Uterus (tissue), 2 donors: ENCODE data around the gene TYW1.
"Not testable (repeated sequence)": the region's sequence is repeated elsewhere in the genome, so short reads cannot be mapped to it uniquely, and the experiment has no call there.

Experiments used
- POLR2A ChIP-seq, 2 donors: fragments of 450-650 bp; IDR thresholded peaks; one replicate each; pipeline ENCODE4 v1.6.1; 2016; ENCODE audit warnings: antibody characterized with exemption in 2 of 2, mild to moderate bottlenecking in 1 of 2, moderate library complexity in 1 of 2
- TF ChIP-seq, protein P1 (sequence below), 4 experiments: fragments of 200-600 bp in 2 of 4; fragments of 450-650 bp in 2 of 4; sonication (generic) in 2 of 4; IDR thresholded peaks; one replicate each; pipeline ENCODE4 v1.5.1; 2016 to 2019; ENCODE audit warnings: antibody characterized with exemption in 4 of 4, mild to moderate bottlenecking in 2 of 4, moderate library complexity in 1 of 4

DNA sequence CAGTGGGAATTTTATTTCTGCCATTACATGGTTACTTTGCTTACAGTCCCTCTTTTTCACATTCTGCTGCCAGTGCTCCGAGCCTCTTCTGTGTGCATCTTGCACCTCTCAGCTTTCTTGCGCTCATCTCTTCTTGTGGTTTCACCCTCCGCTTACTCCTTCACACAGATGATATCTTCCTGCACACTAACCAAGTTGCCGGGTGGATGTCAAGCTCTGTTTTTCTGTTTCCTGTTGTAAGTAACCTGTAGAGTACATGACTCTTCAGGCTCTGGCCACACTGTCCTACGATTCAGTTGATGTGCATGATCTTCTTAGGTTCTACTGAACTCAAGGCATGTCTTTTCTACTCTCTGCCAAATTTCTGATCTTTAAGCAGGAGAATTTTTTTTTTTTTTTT is 166.7 kb downstream of the TYW1 start:
- not testable (repeated sequence) for TF ChIP-seq POLR2A (IDR thresholded peaks at IDR 0.05)
- TF ChIP-seq, protein P1, sequence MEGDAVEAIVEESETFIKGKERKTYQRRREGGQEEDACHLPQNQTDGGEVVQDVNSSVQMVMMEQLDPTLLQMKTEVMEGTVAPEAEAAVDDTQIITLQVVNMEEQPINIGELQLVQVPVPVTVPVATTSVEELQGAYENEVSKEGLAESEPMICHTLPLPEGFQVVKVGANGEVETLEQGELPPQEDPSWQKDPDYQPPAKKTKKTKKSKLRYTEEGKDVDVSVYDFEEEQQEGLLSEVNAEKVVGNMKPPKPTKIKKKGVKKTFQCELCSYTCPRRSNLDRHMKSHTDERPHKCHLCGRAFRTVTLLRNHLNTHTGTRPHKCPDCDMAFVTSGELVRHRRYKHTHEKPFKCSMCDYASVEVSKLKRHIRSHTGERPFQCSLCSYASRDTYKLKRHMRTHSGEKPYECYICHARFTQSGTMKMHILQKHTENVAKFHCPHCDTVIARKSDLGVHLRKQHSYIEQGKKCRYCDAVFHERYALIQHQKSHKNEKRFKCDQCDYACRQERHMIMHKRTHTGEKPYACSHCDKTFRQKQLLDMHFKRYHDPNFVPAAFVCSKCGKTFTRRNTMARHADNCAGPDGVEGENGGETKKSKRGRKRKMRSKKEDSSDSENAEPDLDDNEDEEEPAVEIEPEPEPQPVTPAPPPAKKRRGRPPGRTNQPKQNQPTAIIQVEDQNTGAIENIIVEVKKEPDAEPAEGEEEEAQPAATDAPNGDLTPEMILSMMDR (IDR thresholded peaks at IDR 0.05) = not testable (repeated sequence)
